K562 (cell line): ENCODE results near the gene MID2. TPM values are rescaled to one million over a fixed set of nuclear protein-coding genes. Genes with fewer than 3 reads are reported as not detected.

Source experiments
- ATAC-seq: fragments of 200-7000 bp; cut with Tn5 transposase; 3 replicates; pipeline ENCODE4 v1.9.1; 2020; ENCODE audit warnings: moderate library complexity
- BruUV-seq: library from RNA; stranded (reverse); fragments of 400-500 nt; replicated peaks from 2 replicates; lab custom pipeline; 2021; lab: Mats Ljungman, UMichigan
- CTCF ChIA-PET: fragments of 300-600 bp; formaldehyde crosslinking; extraction: SDS; loops from one replicate; lab custom pipeline; 2021; ENCODE audit warnings: low intra/inter-chr PET ratio; lab: Yijun Ruan, JAX
- POLR2A ChIA-PET: fragments of 300-600, 350-650 bp; sonication (Branson Sonifier 250); formaldehyde crosslinking; extraction: SDS; loops from one replicate; lab custom pipeline; 2021; ENCODE audit warnings: antibody characterized with exemption, inconsistent platforms; lab: Yijun Ruan, JAX
- DNase-seq, 4 experiments: peaks; one replicate each; pipeline versions ENCODE4 v3.0.0 to v3.0.0-alpha.2; 2011 to 2018; ENCODE audit warnings: low spot score in 3 of 4, mixed read lengths in 3 of 4; ENCODE audit errors: extremely low read depth in 1 of 4
- FAIRE-seq: peaks from 2 replicates; lab custom pipeline; 2011; peaks lifted over from hg19 to GRCh38; lab: Jason Lieb, UNC
- H2AFZ ChIP-seq: 2 replicates; pipeline ENCODE4 v1.6.0; 2011; ENCODE audit warnings: low read depth, low read length, control low read depth, inconsistent platforms
- H3K27ac ChIP-seq: fragments of 200-600 bp; 3 replicates; pipeline ENCODE4 v1.8.0; 2011; ENCODE audit warnings: low read depth, mild to moderate bottlenecking, control low read depth, inconsistent platforms, low read length, moderate library complexity, mixed read lengths; ENCODE audit errors: extremely low read depth
- H3K27me3 ChIP-seq, 2 experiments: fragments of 300-600 bp in 1 of 2; 2 replicates in 1 of 2; 3 replicates in 1 of 2; pipeline versions ENCODE4 v1.6.0 to v1.8.0; 2011; ENCODE audit warnings: inconsistent platforms in 2 of 2, low read length in 2 of 2, mild to moderate bottlenecking in 1 of 2, mixed read lengths in 1 of 2, moderate library complexity in 1 of 2; ENCODE audit not compliant: control insufficient read depth in 2 of 2, insufficient read depth in 2 of 2
- H3K36me3 ChIP-seq: fragments of 300-600 bp; 3 replicates; pipeline ENCODE4 v1.8.0; 2011; ENCODE audit warnings: mild to moderate bottlenecking, low read length, inconsistent platforms; ENCODE audit not compliant: control insufficient read depth, insufficient read depth
- H3K4me1 ChIP-seq, 2 experiments: fragments of 200-600 bp in 1 of 2; replicated peaks in 1 of 2; 2 replicates in 1 of 2; 3 replicates in 1 of 2; pipeline versions ENCODE4 v1.5.1 to v1.8.0; 2011; ENCODE audit warnings: inconsistent platforms in 2 of 2, low read length in 2 of 2, mild to moderate bottlenecking in 1 of 2, mixed read lengths in 1 of 2, moderate library complexity in 1 of 2; ENCODE audit not compliant: control insufficient read depth in 2 of 2, insufficient read depth in 2 of 2
- H3K4me2 ChIP-seq: 2 replicates; pipeline ENCODE4 v1.6.1; 2011; ENCODE audit warnings: low read length, control low read depth, inconsistent platforms, mixed read lengths; ENCODE audit not compliant: insufficient read depth
- H3K4me3 ChIP-seq: fragments of 200-600 bp; sonication (generic), shearing (Covaris generic); 2 replicates; pipeline ENCODE4 v1.5.1; 2016; ENCODE audit warnings: control low read depth, inconsistent platforms
- H3K79me2 ChIP-seq: fragments of 200-600 bp; 3 replicates; pipeline ENCODE4 v1.8.0; 2011; ENCODE audit warnings: low read length, inconsistent platforms; ENCODE audit not compliant: control insufficient read depth, insufficient read depth
- H3K9ac ChIP-seq, 2 experiments: 2 replicates each; pipeline versions ENCODE4 v1.6.0 to v1.6.1; 2011; ENCODE audit warnings: low read depth in 2 of 2, low read length in 2 of 2, control low read depth in 1 of 2, inconsistent platforms in 1 of 2, mild to moderate bottlenecking in 1 of 2, mixed read lengths in 1 of 2; ENCODE audit not compliant: insufficient read depth in 1 of 2
- H3K9me1 ChIP-seq: one replicate; pipeline ENCODE4 v1.6.0; 2011; ENCODE audit warnings: inconsistent platforms, mild to moderate bottlenecking, low read length, moderate library complexity; ENCODE audit not compliant: control insufficient read depth, insufficient read depth
- H3K9me3 ChIP-seq: replicated peaks from 2 replicates; pipeline ENCODE4 v1.5.1; 2011; ENCODE audit warnings: low read depth, low read length, inconsistent platforms; ENCODE audit not compliant: control insufficient read depth, insufficient read depth
- H4K20me1 ChIP-seq: replicated peaks from 2 replicates; pipeline ENCODE4 v1.6.1; 2011; ENCODE audit warnings: low read length, inconsistent platforms, mixed read lengths; ENCODE audit not compliant: control insufficient read depth, insufficient read depth
- JUNB ChIP-seq: fragments of 450-650 bp; formaldehyde crosslinking; conservative IDR thresholded peaks from 2 replicates; pipeline ENCODE4 v1.4.0; 2020; ENCODE audit warnings: mild to moderate bottlenecking
- TGIF2 ChIP-seq: sonication (generic); formaldehyde crosslinking; IDR thresholded peaks from 2 replicates; pipeline ENCODE4 v1.8.1; 2022; ENCODE audit warnings: mild to moderate bottlenecking, missing genetic modification reagents, moderate library complexity
- WHSC1 ChIP-seq: IDR thresholded peaks from one replicate; pipeline ENCODE4 v1.6.1; 2012; ENCODE audit warnings: low read length, control low read depth, inconsistent platforms
- WGBS: fragments of 100-300 bp; shearing (Covaris generic); methylation state at CpG from one replicate; pipeline ENCODE4 v1.1.6; 2016; ENCODE audit warnings: low coverage, mixed read lengths; ENCODE audit not compliant: insufficient coverage; ENCODE audit errors: missing lambda C conversion rate; 5-methylcytosine and 5-hydroxymethylcytosine counted together
- in situ Hi-C: fragments of 300-500 bp; cut with MboI; formaldehyde crosslinking; loops from 4 replicates; pipeline ENCODE4 v1.15.0; 2018; ENCODE audit warnings: inconsistent platforms, mixed read lengths
- intact Hi-C: fragments of 100-400 bp; cut with micrococcal nuclease; formaldehyde crosslinking; loops from 2 replicates; pipeline ENCODE4 v1.14.2; 2022
- polyA plus RNA-seq, 8 experiments: library from polyadenylated mRNA; depleted of rRNA in 4 of 8; stranded (reverse) in 5 of 8; unstranded in 3 of 8; fragments of >200 nt; fragmentation: Nextera tagmentation in 2 of 8; fragmentation: Illumina TruSeq in 1 of 8; extraction: Ambion mirVana in 2 of 8; extraction: Trizol in 1 of 8; gene quantifications; 2 replicates each; pipeline versions ENCODE4 v1.2.1 to v1.2.3, GENCODE V29; 2011 to 2014; ENCODE audit warnings: inconsistent platforms in 1 of 8, missing spikeins in 1 of 8
- total RNA-seq, 7 experiments: library from RNA; depleted of rRNA in 6 of 7; stranded (reverse); fragments of >200 nt in 6 of 7; fragmentation: Illumina TruSeq in 2 of 7; extraction: Trizol in 2 of 7; gene quantifications; 2 replicates each; pipeline versions ENCODE4 v1.2.1 to v1.2.3, GENCODE V29; 2011 to 2021; ENCODE audit warnings: low replicate concordance in 1 of 7
- TF ChIP-seq, protein P1 (sequence below): IDR thresholded peaks from 2 replicates; pipeline ENCODE4 v1.6.1; 2011; ENCODE audit warnings: borderline replicate concordance, low read depth, mild to moderate bottlenecking, moderate library complexity, low read length; ENCODE audit not compliant: insufficient read depth, poor library complexity, severe bottlenecking
- TF ChIP-seq, protein P2 (sequence below), 3 experiments: IDR thresholded peaks in 2 of 3; conservative IDR thresholded peaks in 1 of 3; 2 replicates each; pipeline ENCODE4 v1.5.1; 2011 to 2012; ENCODE audit warnings: low read length in 3 of 3, mild to moderate bottlenecking in 3 of 3, control low read depth in 2 of 3, improper control_type of control experiment in 1 of 3, inconsistent platforms in 1 of 3, low read depth in 1 of 3, mixed read lengths in 1 of 3, moderate library complexity in 1 of 3; ENCODE audit not compliant: insufficient read depth in 2 of 3

The MID2 gene
- total and polyA plus RNA-seq, 9 of the 15 experiments (the other 6 are each of a cell fraction or from before 2014, with no cell fraction given) = 0.07 TPM; not detected in 8

DNA sequence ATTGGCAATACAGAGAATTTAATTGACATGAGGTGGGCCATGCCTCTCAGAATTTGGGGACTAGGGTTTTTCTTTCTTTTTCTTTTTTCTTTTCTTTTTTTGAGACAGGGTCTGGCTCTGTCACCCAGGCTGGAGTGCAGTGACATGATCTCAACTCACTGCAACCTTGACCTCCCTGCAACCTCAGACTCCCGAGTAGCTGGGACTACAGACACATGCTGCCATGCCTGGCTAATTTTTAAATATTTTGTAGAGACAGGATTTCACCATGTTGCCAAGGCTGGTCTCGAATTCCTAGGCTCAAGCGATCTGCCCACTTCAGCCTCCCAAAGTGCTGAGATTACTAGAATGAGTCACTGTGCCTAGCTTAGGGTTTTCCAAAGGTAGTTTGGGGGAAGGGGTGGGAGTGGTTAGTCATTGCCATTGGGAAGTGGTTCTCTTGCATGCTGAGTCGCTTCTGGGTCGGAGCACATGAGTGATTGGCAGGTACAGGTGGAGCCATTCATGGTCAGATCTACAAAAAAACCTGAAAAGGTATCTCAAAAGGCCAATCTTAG, 54.5 kb downstream of the MID2 start:
- no peaks in the 10 kb centered on the region for H3K9me1 ChIP-seq
- no peak for TF ChIP-seq JUNB (CRISPR knock-in tag)
- TF ChIP-seq, protein P1, sequence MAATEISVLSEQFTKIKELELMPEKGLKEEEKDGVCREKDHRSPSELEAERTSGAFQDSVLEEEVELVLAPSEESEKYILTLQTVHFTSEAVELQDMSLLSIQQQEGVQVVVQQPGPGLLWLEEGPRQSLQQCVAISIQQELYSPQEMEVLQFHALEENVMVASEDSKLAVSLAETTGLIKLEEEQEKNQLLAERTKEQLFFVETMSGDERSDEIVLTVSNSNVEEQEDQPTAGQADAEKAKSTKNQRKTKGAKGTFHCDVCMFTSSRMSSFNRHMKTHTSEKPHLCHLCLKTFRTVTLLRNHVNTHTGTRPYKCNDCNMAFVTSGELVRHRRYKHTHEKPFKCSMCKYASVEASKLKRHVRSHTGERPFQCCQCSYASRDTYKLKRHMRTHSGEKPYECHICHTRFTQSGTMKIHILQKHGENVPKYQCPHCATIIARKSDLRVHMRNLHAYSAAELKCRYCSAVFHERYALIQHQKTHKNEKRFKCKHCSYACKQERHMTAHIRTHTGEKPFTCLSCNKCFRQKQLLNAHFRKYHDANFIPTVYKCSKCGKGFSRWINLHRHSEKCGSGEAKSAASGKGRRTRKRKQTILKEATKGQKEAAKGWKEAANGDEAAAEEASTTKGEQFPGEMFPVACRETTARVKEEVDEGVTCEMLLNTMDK = no peak
- no peak for TF ChIP-seq TGIF2 (CRISPR knock-in tag)
- TF ChIP-seq, protein P2, sequence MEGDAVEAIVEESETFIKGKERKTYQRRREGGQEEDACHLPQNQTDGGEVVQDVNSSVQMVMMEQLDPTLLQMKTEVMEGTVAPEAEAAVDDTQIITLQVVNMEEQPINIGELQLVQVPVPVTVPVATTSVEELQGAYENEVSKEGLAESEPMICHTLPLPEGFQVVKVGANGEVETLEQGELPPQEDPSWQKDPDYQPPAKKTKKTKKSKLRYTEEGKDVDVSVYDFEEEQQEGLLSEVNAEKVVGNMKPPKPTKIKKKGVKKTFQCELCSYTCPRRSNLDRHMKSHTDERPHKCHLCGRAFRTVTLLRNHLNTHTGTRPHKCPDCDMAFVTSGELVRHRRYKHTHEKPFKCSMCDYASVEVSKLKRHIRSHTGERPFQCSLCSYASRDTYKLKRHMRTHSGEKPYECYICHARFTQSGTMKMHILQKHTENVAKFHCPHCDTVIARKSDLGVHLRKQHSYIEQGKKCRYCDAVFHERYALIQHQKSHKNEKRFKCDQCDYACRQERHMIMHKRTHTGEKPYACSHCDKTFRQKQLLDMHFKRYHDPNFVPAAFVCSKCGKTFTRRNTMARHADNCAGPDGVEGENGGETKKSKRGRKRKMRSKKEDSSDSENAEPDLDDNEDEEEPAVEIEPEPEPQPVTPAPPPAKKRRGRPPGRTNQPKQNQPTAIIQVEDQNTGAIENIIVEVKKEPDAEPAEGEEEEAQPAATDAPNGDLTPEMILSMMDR (IDR thresholded peaks at IDR 0.05 in 2 of 3, conservative IDR thresholded peaks at IDR 0.05 in 1 of 3; ENCODE audit: insufficient read depth in 2 of 3, low read depth in 1 of 3, low read length in 3 of 3) = no peak
- no peak for TF ChIP-seq WHSC1
- TF ChIP-seq, all 486 proteins: peak for 0
- Histone ChIP-seq H3K4me1 (no peaks in the 10 kb centered on the region), H3K4me2 (no peak overlapping the region), H3K4me3 (no peak overlapping the region), H3K79me2 (no peaks in the 10 kb centered on the region), H3K27ac (no peak overlapping the region), H3K9me3 (no peaks in the 10 kb centered on the region), H2AFZ (no peak overlapping the region), H3K27me3 (no peaks in the 10 kb centered on the region), H3K36me3 (no peaks in the 10 kb centered on the region), H3K9ac (no peak overlapping the region), H4K20me1 (no peaks in the 10 kb centered on the region)
- in situ Hi-C loops = loop anchor here (25.0 kb wide), 1 partner anchor 993 kb away; no protein-coding TSS in a partner anchor
- ATAC-seq (no peak), FAIRE-seq (no peak), DNase-seq (no peak)
- intact Hi-C loops = no loop called here
- BruUV-seq = no TSS peak
- WGBS = 0% methylated on average over 5 of the region's 5 CpGs
- ChIA-PET CTCF (no interaction called here), POLR2A (no interaction called here)
